A549 (cell line): ENCODE results near the gene DGKD. TPM values are rescaled to one million over a fixed set of nuclear protein-coding genes. Genes with fewer than 3 reads are reported as not detected.

Experiments
- ATAC-seq, 2 experiments: fragments of 200-7000 bp in 1 of 2; fragments of >200 bp in 1 of 2; cut with Nextera tagmentation in 1 of 2; cut with Tn5 transposase in 1 of 2; 3 replicates each; pipeline versions ENCODE4 v1.8.0 to v1.9.1; 2018 to 2020; ENCODE audit warnings: mild to moderate bottlenecking in 1 of 2, moderate library complexity in 1 of 2
- CTCF ChIA-PET: fragments of 300-600 bp; sonication (Branson Sonifier 250); formaldehyde crosslinking; extraction: SDS; loops from one replicate; lab custom pipeline; 2021; ENCODE audit warnings: antibody characterized with exemption, inconsistent platforms; lab: Yijun Ruan, JAX
- POLR2A ChIA-PET: fragments of 350-600 bp; formaldehyde crosslinking; extraction: SDS; loops from one replicate; lab custom pipeline; 2021; ENCODE audit warnings: antibody characterized with exemption, inconsistent platforms; lab: Yijun Ruan, JAX
- DNase-seq, 2 experiments: peaks; one replicate each; pipeline versions ENCODE4 v3.0.0 to v3.0.0-alpha.2; 2011 to 2016; ENCODE audit warnings: low read depth in 1 of 2, low spot score in 1 of 2
- FAIRE-seq: peaks from 2 replicates; lab custom pipeline; 2011; peaks lifted over from hg19 to GRCh38; lab: Jason Lieb, UNC
- H3K27ac ChIP-seq, 2 experiments: fragments of >200 bp; sonication (Bioruptor Twin); formaldehyde crosslinking; 3 replicates each; pipeline ENCODE4 v1.5.1; 2016 to 2017
- H3K4me1 ChIP-seq: fragments of >200 bp; sonication (Bioruptor Twin); formaldehyde crosslinking; 3 replicates; pipeline ENCODE4 v1.6.1; 2016
- H3K4me2 ChIP-seq: fragments of >200 bp; sonication (Bioruptor Twin); formaldehyde crosslinking; 3 replicates; pipeline ENCODE4 v1.6.1; 2016
- H3K4me3 ChIP-seq: fragments of >200 bp; sonication (Bioruptor Twin); formaldehyde crosslinking; 3 replicates; pipeline ENCODE4 v1.5.1; 2016
- H3K9me3 ChIP-seq: fragments of >200 bp; sonication (Bioruptor Twin); formaldehyde crosslinking; 3 replicates; pipeline ENCODE4 v1.6.1; 2016
- BCL3 ChIP-seq: fragments of >200 bp; sonication (Bioruptor Twin); formaldehyde crosslinking; IDR thresholded peaks from 3 replicates; pipeline ENCODE4 v1.6.1; 2016
- CBX2 ChIP-seq: fragments of 200-600 bp; sonication (generic); IDR thresholded peaks from 2 replicates; pipeline ENCODE4 v1.6.1; 2016; ENCODE audit warnings: low read depth, mild to moderate bottlenecking, borderline replicate concordance
- CEBPB ChIP-seq, 2 experiments: fragments of >200 bp in 1 of 2; sonication (Bioruptor Twin) in 1 of 2; formaldehyde crosslinking in 1 of 2; IDR thresholded peaks; 2 replicates each; pipeline ENCODE4 v1.6.1; 2012 to 2016
- CHD4 ChIP-seq: fragments of 200-600 bp; sonication (generic); IDR thresholded peaks from 2 replicates; pipeline ENCODE4 v1.6.1; 2016; ENCODE audit warnings: antibody characterized with exemption, mild to moderate bottlenecking, borderline replicate concordance
- ELK1 ChIP-seq: fragments of 150-350 bp; IDR thresholded peaks from 2 replicates; pipeline ENCODE4 v1.6.1; 2014; ENCODE audit warnings: low read depth, mild to moderate bottlenecking, low read length
- EP300 ChIP-seq, 2 experiments: fragments of >200 bp; sonication (Bioruptor Twin); formaldehyde crosslinking; IDR thresholded peaks; 2 replicates in 1 of 2; 3 replicates in 1 of 2; pipeline ENCODE4 v1.6.1; 2016 to 2017
- ESRRA ChIP-seq: fragments of 150-350 bp; IDR thresholded peaks from 2 replicates; pipeline ENCODE4 v1.6.1; 2014; ENCODE audit warnings: mild to moderate bottlenecking, low read length, borderline replicate concordance
- FOSL2 ChIP-seq, 2 experiments: fragments of 450-650 bp in 1 of 2; fragments of >200 bp in 1 of 2; sonication (Bioruptor Twin) in 1 of 2; formaldehyde crosslinking; IDR thresholded peaks; 2 replicates each; pipeline versions ENCODE4 v1.5.0 to v1.6.1; 2016 to 2020; ENCODE audit warnings: mild to moderate bottlenecking in 1 of 2, moderate library complexity in 1 of 2
- HEYL ChIP-seq: fragments of 250-450 bp; sonication (Bioruptor Pico); IDR thresholded peaks from 2 replicates; pipeline ENCODE4 v1.8.0; 2021; ENCODE audit warnings: mild to moderate bottlenecking, moderate library complexity
- HOXB13 ChIP-seq: fragments of 250-450 bp; sonication (Bioruptor Pico); IDR thresholded peaks from 2 replicates; pipeline ENCODE4 v1.5.0; 2020; ENCODE audit warnings: low read depth, mild to moderate bottlenecking, moderate library complexity
- HOXB5 ChIP-seq: fragments of 250-450 bp; sonication (Bioruptor Pico); IDR thresholded peaks from 2 replicates; pipeline ENCODE4 v1.5.0; 2020; ENCODE audit warnings: mild to moderate bottlenecking, moderate library complexity
- JUN ChIP-seq, 2 experiments: fragments of >200 bp; sonication (Bioruptor Twin); formaldehyde crosslinking; IDR thresholded peaks; 2 replicates in 1 of 2; 3 replicates in 1 of 2; pipeline ENCODE4 v1.6.1; 2016 to 2017
- JUNB ChIP-seq: fragments of >200 bp; sonication (Bioruptor Twin); formaldehyde crosslinking; IDR thresholded peaks from 2 replicates; pipeline ENCODE4 v1.6.1; 2016
- KDM1A ChIP-seq: fragments of 200-600 bp; sonication (generic); IDR thresholded peaks from 2 replicates; pipeline ENCODE4 v1.6.1; 2016; ENCODE audit warnings: low read depth, mild to moderate bottlenecking
- MAX ChIP-seq: IDR thresholded peaks from 2 replicates; pipeline ENCODE4 v1.6.1; 2012
- NPAS2 ChIP-seq: fragments of 250-450 bp; sonication (Bioruptor Pico); IDR thresholded peaks from 2 replicates; pipeline ENCODE4 v1.8.0; 2022; ENCODE audit warnings: mild to moderate bottlenecking, moderate library complexity, borderline replicate concordance
- NR3C1 ChIP-seq: fragments of >200 bp; sonication (Bioruptor Twin); formaldehyde crosslinking; IDR thresholded peaks from 3 replicates; pipeline ENCODE4 v1.6.1; 2017
- PHF8 ChIP-seq: fragments of 200-600 bp; sonication (generic); IDR thresholded peaks from 2 replicates; pipeline ENCODE4 v1.6.1; 2016; ENCODE audit warnings: low read depth, mild to moderate bottlenecking, antibody characterized with exemption, moderate library complexity, borderline replicate concordance
- POLR2A ChIP-seq: IDR thresholded peaks from 2 replicates; pipeline ENCODE4 v1.6.1; 2012; ENCODE audit warnings: mild to moderate bottlenecking, low read length
- RARB ChIP-seq: fragments of 250-450 bp; sonication (Bioruptor Pico); IDR thresholded peaks from 2 replicates; pipeline ENCODE4 v1.8.0; 2021; ENCODE audit warnings: mild to moderate bottlenecking, moderate library complexity
- RCOR1 ChIP-seq: fragments of 150-350 bp; IDR thresholded peaks from 2 replicates; pipeline ENCODE4 v1.6.1; 2014; ENCODE audit warnings: antibody characterized with exemption, low read length, low read depth
- REST ChIP-seq: fragments of 200-600 bp; sonication (generic); IDR thresholded peaks from 2 replicates; pipeline ENCODE4 v1.6.1; 2016; ENCODE audit warnings: antibody characterized with exemption, mild to moderate bottlenecking, moderate library complexity
- SREBF2 ChIP-seq: fragments of 450-650 bp; IDR thresholded peaks from 2 replicates; pipeline ENCODE4 v1.6.1; 2014; ENCODE audit warnings: mild to moderate bottlenecking, moderate library complexity
- TP53 ChIP-seq: fragments of 250-450 bp; sonication (Bioruptor Pico); IDR thresholded peaks from 2 replicates; pipeline ENCODE4 v1.5.0; 2021; ENCODE audit warnings: mild to moderate bottlenecking, moderate library complexity
- ZFP36 ChIP-seq: fragments of 450-650 bp; IDR thresholded peaks from 2 replicates; pipeline ENCODE4 v1.6.1; 2014; ENCODE audit warnings: borderline replicate concordance; ENCODE audit not compliant: partially characterized antibody
- WGBS: methylation state at CpG from one replicate; pipeline ENCODE4 v1.1.6; 2017; ENCODE audit errors: missing lambda C conversion rate; 5-methylcytosine and 5-hydroxymethylcytosine counted together
- polyA plus RNA-seq, 4 experiments: library from polyadenylated mRNA; depleted of rRNA in 3 of 4; stranded (reverse); fragments of >200 nt; fragmentation: RNase III in 1 of 4; extraction: RNeasy Plus Mini Kit Qiagen cat#74134 plus additional on column Dnase treatment in 1 of 4; gene quantifications; 2 replicates in 3 of 4; 3 replicates in 1 of 4; pipeline ENCODE4 v1.2.3, GENCODE V29; 2011 to 2017
- TF ChIP-seq, protein P1 (sequence below): IDR thresholded peaks from 2 replicates; pipeline ENCODE4 v1.6.1; 2012; ENCODE audit warnings: low read depth, borderline replicate concordance
- TF ChIP-seq, protein P2 (sequence below): fragments of >200 bp; sonication (Bioruptor Twin); formaldehyde crosslinking; IDR thresholded peaks from 2 replicates; pipeline ENCODE4 v1.6.1; 2016

DGKD gene
- polyA plus RNA-seq, 2 of the 4 experiments (the other 2 are of a cell fraction) = 68.8 to 99.6 TPM

DNA sequence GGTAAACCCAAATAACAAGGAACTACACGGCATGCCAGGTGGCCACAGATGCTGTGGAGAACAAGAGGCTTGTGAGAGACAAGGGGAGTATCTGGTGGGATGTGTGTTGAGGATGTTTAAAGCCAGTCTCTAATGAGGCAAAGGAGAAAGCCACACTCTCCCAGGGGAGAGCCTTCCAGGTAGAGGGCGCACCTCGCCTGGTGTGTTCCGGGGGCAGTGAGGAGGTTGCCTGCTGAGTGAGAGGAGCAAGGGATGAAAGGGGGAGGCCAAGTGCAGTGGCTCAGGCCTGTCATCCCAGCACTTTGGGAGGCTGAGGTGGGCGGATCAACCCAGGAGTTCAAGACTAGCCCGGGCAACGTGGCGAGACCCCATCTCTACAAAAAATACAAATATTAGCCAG, 30.4 kb upstream of the DGKD start:
- ATAC-seq = peak in 1 of 2 experiments; percentile 27; a peak in 2 of 6 replicates
- Histone ChIP-seq H3K27ac (no peak overlapping the region), H3K9me3 (no peaks in the 10 kb centered on the region), H3K4me2 (no peak overlapping the region), H3K4me3 (no peak overlapping the region), H3K4me1 (no peaks in the 10 kb centered on the region)
- no peak for FAIRE-seq
- DNase-seq = no peak
- CTCF ChIA-PET = interaction anchor here (1.5 kb wide), 1 partner anchor 10 kb away, joined by 5 read pairs; no protein-coding TSS in a partner anchor
- 80% methylated on average over 8 of the region's 8 CpGs for WGBS
- TF ChIP-seq HOXB5 (CRISPR knock-in tag) (no peak), FOSL2 (IDR thresholded peaks at IDR 0.05) (no peak), FOSL2 (CRISPR knock-in tag; IDR thresholded peaks at IDR 0.05) (no peak), CHD4 (no peak), HOXB13 (CRISPR knock-in tag) (no peak), MAX (no peak), HEYL (CRISPR knock-in tag) (no peak), TP53 (CRISPR knock-in tag) (no peak), ESRRA (no peak), NPAS2 (CRISPR knock-in tag) (no peak), RCOR1 (no peak), CBX2 (no peak), ELK1 (no peak), PHF8 (no peak), JUN (IDR thresholded peaks at IDR 0.05) (no peak), REST (no peak), POLR2A (no peak), NR3C1 (no peak)
- TF ChIP-seq, protein P1, sequence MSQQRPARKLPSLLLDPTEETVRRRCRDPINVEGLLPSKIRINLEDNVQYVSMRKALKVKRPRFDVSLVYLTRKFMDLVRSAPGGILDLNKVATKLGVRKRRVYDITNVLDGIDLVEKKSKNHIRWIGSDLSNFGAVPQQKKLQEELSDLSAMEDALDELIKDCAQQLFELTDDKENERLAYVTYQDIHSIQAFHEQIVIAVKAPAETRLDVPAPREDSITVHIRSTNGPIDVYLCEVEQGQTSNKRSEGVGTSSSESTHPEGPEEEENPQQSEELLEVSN = no peak
- POLR2A ChIA-PET = no interaction called here

DNA sequence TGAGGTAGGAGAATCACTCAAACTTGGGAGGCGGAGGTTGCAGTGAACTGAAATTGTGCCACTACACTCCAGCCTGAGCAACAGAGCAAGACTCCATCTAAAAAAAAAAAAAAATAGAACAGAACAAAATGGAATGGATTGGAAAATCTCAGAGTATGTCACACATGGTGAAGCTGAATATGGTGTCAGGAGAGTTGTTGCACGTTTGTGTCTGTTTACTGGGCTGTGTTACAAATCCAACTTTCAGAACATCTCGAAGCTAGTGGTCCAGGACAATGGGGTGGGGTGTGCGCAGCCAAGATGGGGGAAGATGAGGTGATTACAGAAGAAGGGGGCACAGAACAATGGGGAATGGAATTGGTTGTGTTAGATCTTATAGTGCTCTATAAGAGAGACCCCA, 29.0 kb upstream of the DGKD start:
- no peak for FAIRE-seq
- Histone ChIP-seq H3K9me3 (no peaks in the 10 kb centered on the region), H3K4me3 (no peak overlapping the region), H3K27ac (no peak overlapping the region), H3K4me1 (no peaks in the 10 kb centered on the region), H3K4me2 (no peak overlapping the region)
- ATAC-seq = no peak
- 64% methylated on average over 4 of the region's 4 CpGs for WGBS
- ChIA-PET CTCF (no interaction called here), POLR2A (no interaction called here)
- DNase-seq = no peak
- no peak for TF ChIP-seq PHF8
- TF ChIP-seq EP300 (IDR thresholded peaks at IDR 0.05) = no peak
- TF ChIP-seq NR3C1 = no peak

DNA sequence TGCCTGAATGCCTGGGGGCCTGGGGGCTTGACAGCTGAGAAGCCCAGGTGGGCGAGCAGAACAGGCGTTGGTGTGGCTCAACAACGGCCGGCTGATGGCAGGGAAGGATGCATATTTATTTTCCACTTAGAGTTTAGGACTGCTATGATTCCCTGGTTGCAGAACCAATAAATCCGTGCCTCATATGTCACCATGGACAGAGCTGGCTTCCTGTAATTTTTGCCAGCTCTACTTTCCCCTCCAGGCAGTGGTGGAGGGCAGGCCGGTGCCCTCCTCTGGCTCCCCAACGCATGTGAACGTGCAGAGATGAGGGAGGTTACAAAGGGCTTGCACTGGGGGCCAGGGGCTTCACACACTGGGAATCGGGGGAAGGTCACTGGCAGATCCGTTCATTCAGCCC, 28.5 kb upstream of the DGKD start:
- 81% methylated on average over 10 of the region's 10 CpGs for WGBS
- no peak overlapping the region for H3K4me2 ChIP-seq
- CTCF ChIA-PET = no interaction called here
- no peak for DNase-seq
- no peak overlapping the region for H3K4me3 ChIP-seq
- no peaks in the 10 kb centered on the region for H3K9me3 ChIP-seq
- ATAC-seq = no peak
- TF ChIP-seq JUN (IDR thresholded peaks at IDR 0.05) (no peak), BCL3 (no peak), CEBPB (IDR thresholded peaks at IDR 0.05) (no peak), JUNB (no peak), SREBF2 (no peak), KDM1A (no peak), POLR2A (no peak), ZFP36 (no peak), RARB (no peak), NR3C1 (no peak)
- TF ChIP-seq, protein P1 = no peak
- TF ChIP-seq, protein P2, sequence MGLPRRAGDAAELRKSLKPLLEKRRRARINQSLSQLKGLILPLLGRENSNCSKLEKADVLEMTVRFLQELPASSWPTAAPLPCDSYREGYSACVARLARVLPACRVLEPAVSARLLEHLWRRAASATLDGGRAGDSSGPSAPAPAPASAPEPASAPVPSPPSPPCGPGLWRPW = no peak
- H3K4me1 ChIP-seq = no peaks in the 10 kb centered on the region
- no peak overlapping the region for H3K27ac ChIP-seq
- FAIRE-seq = no peak
- POLR2A ChIA-PET = no interaction called here
